ENCODE data around the gene TEKT5. TPM values are rescaled to one million over a fixed set of nuclear protein-coding genes. Genes with fewer than 3 reads are reported as not detected.
A peak's percentile ranks its signal among the peaks of the same experiment; 100 is the strongest.

The TEKT5 gene
- total and polyA plus RNA-seq, 9 of the 15 experiments (the other 6 are each of a cell fraction or from before 2014, with no cell fraction given), result 0.10 to 0.19 TPM; not detected in 7

DNA sequence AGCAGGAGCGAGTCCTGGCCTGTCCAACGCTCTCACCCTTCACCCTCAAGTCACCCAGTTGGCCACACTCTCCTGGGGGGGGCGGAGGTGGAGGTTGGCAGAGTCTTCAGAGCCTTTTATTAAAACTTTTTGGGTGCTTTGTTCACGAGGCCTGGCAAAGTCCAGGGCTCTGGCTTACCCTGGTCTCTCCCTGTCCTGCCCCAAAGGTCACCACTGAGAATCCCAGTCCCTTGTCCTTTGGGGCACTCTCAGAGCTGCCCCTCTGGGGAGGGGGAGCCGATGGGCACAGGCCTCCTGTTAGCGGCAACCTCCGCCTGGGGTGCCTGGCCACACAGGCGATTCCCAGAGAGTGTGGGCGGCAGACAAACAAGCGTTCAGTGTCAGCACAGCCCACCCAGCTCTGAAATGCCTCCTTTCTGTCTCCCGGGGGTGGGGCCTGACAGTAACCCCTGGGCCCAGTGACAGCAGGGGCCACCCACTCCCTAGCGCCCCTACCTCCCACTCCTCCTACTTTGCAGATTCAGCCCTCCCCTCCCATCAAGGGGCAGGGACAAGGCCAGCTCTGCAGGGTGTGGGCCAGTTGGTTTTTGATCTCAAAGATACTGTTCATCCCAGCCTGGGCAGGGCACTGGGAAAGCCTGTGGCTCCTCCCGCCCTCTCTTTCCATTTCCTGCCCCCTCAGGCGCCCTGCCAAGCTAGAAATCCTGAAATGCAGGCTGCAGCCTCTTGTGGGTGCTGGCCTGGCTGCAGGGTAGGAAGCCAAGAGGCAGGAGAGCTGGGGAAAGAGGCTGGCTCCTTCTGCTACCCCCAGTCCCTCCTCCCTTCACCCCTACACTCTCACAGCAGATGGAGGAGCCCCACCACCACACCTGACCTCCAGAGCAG lies 77.7 kb downstream of the TEKT5 start:
- no peaks in the 10 kb centered on the region for H3K9me3 ChIP-seq (replicated peaks; ENCODE audit: control insufficient read depth, insufficient read depth, low read depth, low read length)
- peak in 2 of 4 experiments; percentile 21 to 33 for DNase-seq (ENCODE audit: extremely low read depth in 1 of 4, low spot score in 3 of 4)
- peaks cover 2 to 29% of the 10 kb centered on the region in 2 experiments; a peak in 4 of 5 replicates for H3K27me3 ChIP-seq (ENCODE audit: control insufficient read depth in 2 of 2, insufficient read depth in 2 of 2, low read length in 2 of 2)
- POLR2A ChIA-PET, result interaction anchor here (0.6 to 1.5 kb wide), 2 partner anchors 9 to 127 kb away, joined by 3 to 4 read pairs; partner anchors contain the start of gene NUBP1
- H3K36me3 ChIP-seq (ENCODE audit: control insufficient read depth, insufficient read depth, low read length), result no peaks in the 10 kb centered on the region
- no peak overlapping the region for H3K4me3 ChIP-seq
- intact Hi-C loops (cut with micrococcal nuclease), result no loop called here
- no peak overlapping the region for H3K9ac ChIP-seq (ENCODE audit: insufficient read depth in 1 of 2, low read depth in 2 of 2, low read length in 2 of 2)
- H3K79me2 ChIP-seq (ENCODE audit: control insufficient read depth, insufficient read depth, low read length), result no peaks in the 10 kb centered on the region
- H3K4me2 ChIP-seq (ENCODE audit: insufficient read depth, low read length), result no peak overlapping the region
- peaks cover 15 to 38% of the 10 kb centered on the region in 2 experiments; a peak in 4 of 5 replicates for H3K4me1 ChIP-seq (replicated peaks in 1 of 2; ENCODE audit: control insufficient read depth in 2 of 2, insufficient read depth in 2 of 2, low read length in 2 of 2)
- no peaks in the 10 kb centered on the region for H4K20me1 ChIP-seq (replicated peaks; ENCODE audit: control insufficient read depth, insufficient read depth, low read length)
- H3K27ac ChIP-seq (ENCODE audit: extremely low read depth, low read depth, low read length), result no peak overlapping the region
- H3K9me1 ChIP-seq (ENCODE audit: control insufficient read depth, insufficient read depth, low read length), result no peaks in the 10 kb centered on the region
- H2AFZ ChIP-seq (ENCODE audit: low read depth, low read length), result no peak overlapping the region
- ATAC-seq, result no peak
- in situ Hi-C loops (cut with MboI), result no loop called here
- 11% methylated on average over 14 of the region's 14 CpGs for WGBS (ENCODE audit: insufficient coverage, low coverage, missing lambda C conversion rate)
- peak; percentile 38; the same call in 1 of the 2 replicates for TF ChIP-seq EGR1 (conservative IDR thresholded peaks at IDR 0.05)
- TF ChIP-seq NR2C2 (CRISPR knock-in tag; IDR thresholded peaks at IDR 0.05), result no peak
- TF ChIP-seq NR2C2 (tag; IDR thresholded peaks at IDR 0.05), result no peak
- CTCF ChIA-PET (ENCODE audit: low intra/inter-chr PET ratio), result no interaction called here
- no TSS peak for BruUV-seq (replicated peaks)
- FAIRE-seq, result no peak

DNA sequence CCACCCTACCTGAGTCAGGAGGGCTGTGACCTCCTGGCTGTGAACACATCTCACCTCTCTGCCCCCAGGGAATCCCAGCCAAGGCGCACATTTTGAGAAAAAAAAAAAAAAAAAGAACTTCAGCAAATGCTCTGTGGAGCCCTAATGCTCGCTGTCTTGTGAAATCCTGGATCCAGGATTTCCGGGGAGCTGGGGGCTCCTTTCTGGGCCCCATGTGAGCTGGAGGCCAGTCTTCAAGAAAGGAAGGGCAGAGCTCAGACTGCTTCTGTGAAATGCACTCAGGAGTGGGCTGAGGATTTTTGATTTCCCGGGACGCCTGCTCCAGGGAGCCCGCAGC lies 78.3 kb downstream of the TEKT5 start:
- Histone ChIP-seq H3K9ac (ENCODE audit: insufficient read depth in 1 of 2, low read depth in 2 of 2, low read length in 2 of 2) (no peak overlapping the region), H3K79me2 (ENCODE audit: control insufficient read depth, insufficient read depth, low read length) (no peaks in the 10 kb centered on the region), H3K27ac (ENCODE audit: extremely low read depth, low read depth, low read length) (no peak overlapping the region), H3K27me3 (ENCODE audit: control insufficient read depth in 2 of 2, insufficient read depth in 2 of 2, low read length in 2 of 2) (peaks cover 2 to 32% of the 10 kb centered on the region in 2 experiments; a peak in 4 of 5 replicates), H3K36me3 (ENCODE audit: control insufficient read depth, insufficient read depth, low read length) (no peaks in the 10 kb centered on the region), H3K9me1 (ENCODE audit: control insufficient read depth, insufficient read depth, low read length) (no peaks in the 10 kb centered on the region), H3K9me3 (replicated peaks; ENCODE audit: control insufficient read depth, insufficient read depth, low read depth, low read length) (no peaks in the 10 kb centered on the region), H4K20me1 (replicated peaks; ENCODE audit: control insufficient read depth, insufficient read depth, low read length) (no peaks in the 10 kb centered on the region), H3K4me3 (no peak overlapping the region), H3K4me2 (ENCODE audit: insufficient read depth, low read length) (no peak overlapping the region), H2AFZ (ENCODE audit: low read depth, low read length) (no peak overlapping the region), H3K4me1 (replicated peaks in 1 of 2; ENCODE audit: control insufficient read depth in 2 of 2, insufficient read depth in 2 of 2, low read length in 2 of 2) (peaks cover 9 to 33% of the 10 kb centered on the region in 2 experiments; a peak in 4 of 5 replicates)
- BruUV-seq (replicated peaks), result no TSS peak
- no peak for DNase-seq (ENCODE audit: extremely low read depth in 1 of 4, low spot score in 3 of 4)
- CTCF ChIA-PET (ENCODE audit: low intra/inter-chr PET ratio), result no interaction called here
- 7% methylated on average over 5 of the region's 6 CpGs for WGBS (ENCODE audit: insufficient coverage, low coverage, missing lambda C conversion rate)
- ATAC-seq, result no peak
- FAIRE-seq, result no peak
- intact Hi-C loops (cut with micrococcal nuclease) (no loop called here), in situ Hi-C loops (cut with MboI) (no loop called here)
- POLR2A ChIA-PET, result interaction anchor here (0.6 to 1.5 kb wide), 2 partner anchors 9 to 128 kb away, joined by 3 to 4 read pairs; partner anchors contain the start of gene NUBP1
- TF ChIP-seq GATAD2A (IDR thresholded peaks at IDR 0.05) (no peak), NCOA1 (IDR thresholded peaks at IDR 0.05; ENCODE audit: low read depth) (no peak), ZNF707 (CRISPR knock-in tag; conservative IDR thresholded peaks at IDR 0.05) (no peak), HDAC6 (IDR thresholded peaks at IDR 0.05; ENCODE audit: low read depth, low read length) (no peak), ZNF253 (CRISPR knock-in tag; conservative IDR thresholded peaks at IDR 0.05) (no peak), ZNF263 (CRISPR knock-in tag; IDR thresholded peaks at IDR 0.05; ENCODE audit: borderline replicate concordance) (no peak), ZNF507 (tag; conservative IDR thresholded peaks at IDR 0.05) (no peak)
- TF ChIP-seq, protein P1, sequence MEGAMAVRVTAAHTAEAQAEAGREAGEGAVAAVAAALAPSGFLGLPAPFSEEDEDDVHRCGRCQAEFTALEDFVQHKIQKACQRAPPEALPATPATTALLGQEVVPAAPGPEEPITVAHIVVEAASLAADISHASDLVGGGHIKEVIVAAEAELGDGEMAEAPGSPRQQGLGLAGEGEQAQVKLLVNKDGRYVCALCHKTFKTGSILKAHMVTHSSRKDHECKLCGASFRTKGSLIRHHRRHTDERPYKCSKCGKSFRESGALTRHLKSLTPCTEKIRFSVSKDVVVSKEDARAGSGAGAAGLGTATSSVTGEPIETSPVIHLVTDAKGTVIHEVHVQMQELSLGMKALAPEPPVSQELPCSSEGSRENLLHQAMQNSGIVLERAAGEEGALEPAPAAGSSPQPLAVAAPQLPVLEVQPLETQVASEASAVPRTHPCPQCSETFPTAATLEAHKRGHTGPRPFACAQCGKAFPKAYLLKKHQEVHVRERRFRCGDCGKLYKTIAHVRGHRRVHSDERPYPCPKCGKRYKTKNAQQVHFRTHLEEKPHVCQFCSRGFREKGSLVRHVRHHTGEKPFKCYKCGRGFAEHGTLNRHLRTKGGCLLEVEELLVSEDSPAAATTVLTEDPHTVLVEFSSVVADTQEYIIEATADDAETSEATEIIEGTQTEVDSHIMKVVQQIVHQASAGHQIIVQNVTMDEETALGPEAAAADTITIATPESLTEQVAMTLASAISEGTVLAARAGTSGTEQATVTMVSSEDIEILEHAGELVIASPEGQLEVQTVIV (CRISPR knock-in tag; IDR thresholded peaks at IDR 0.05; ENCODE audit: borderline replicate concordance), result no peak
- TF ChIP-seq, protein P2, sequence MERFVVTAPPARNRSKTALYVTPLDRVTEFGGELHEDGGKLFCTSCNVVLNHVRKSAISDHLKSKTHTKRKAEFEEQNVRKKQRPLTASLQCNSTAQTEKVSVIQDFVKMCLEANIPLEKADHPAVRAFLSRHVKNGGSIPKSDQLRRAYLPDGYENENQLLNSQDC (CRISPR knock-in tag; IDR thresholded peaks at IDR 0.05), result no peak
- TF ChIP-seq, protein P3, sequence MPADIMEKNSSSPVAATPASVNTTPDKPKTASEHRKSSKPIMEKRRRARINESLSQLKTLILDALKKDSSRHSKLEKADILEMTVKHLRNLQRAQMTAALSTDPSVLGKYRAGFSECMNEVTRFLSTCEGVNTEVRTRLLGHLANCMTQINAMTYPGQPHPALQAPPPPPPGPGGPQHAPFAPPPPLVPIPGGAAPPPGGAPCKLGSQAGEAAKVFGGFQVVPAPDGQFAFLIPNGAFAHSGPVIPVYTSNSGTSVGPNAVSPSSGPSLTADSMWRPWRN (IDR thresholded peaks at IDR 0.05; ENCODE audit: low read depth), result no peak
